K562 (cell line): ENCODE results near the gene STIL. TPM values are rescaled to one million over a fixed set of nuclear protein-coding genes. Genes with fewer than 3 reads are reported as not detected.

Experiments
- ATAC-seq: fragments of 200-7000 bp; cut with Tn5 transposase; 3 replicates; pipeline ENCODE4 v1.9.1; 2020; ENCODE audit warnings: moderate library complexity
- BruUV-seq: library from RNA; stranded (reverse); fragments of 400-500 nt; replicated peaks from 2 replicates; lab custom pipeline; 2021; lab: Mats Ljungman, UMichigan
- CTCF ChIA-PET: fragments of 300-600 bp; formaldehyde crosslinking; extraction: SDS; loops from one replicate; lab custom pipeline; 2021; ENCODE audit warnings: low intra/inter-chr PET ratio; lab: Yijun Ruan, JAX
- POLR2A ChIA-PET: fragments of 300-600, 350-650 bp; sonication (Branson Sonifier 250); formaldehyde crosslinking; extraction: SDS; loops from one replicate; lab custom pipeline; 2021; ENCODE audit warnings: antibody characterized with exemption, inconsistent platforms; lab: Yijun Ruan, JAX
- DNase-seq, 4 experiments: peaks; one replicate each; pipeline versions ENCODE4 v3.0.0 to v3.0.0-alpha.2; 2011 to 2018; ENCODE audit warnings: low spot score in 3 of 4, mixed read lengths in 3 of 4; ENCODE audit errors: extremely low read depth in 1 of 4
- FAIRE-seq: peaks from 2 replicates; lab custom pipeline; 2011; peaks lifted over from hg19 to GRCh38; lab: Jason Lieb, UNC
- H2AFZ ChIP-seq: 2 replicates; pipeline ENCODE4 v1.6.0; 2011; ENCODE audit warnings: low read depth, low read length, control low read depth, inconsistent platforms
- H3K27ac ChIP-seq: fragments of 200-600 bp; 3 replicates; pipeline ENCODE4 v1.8.0; 2011; ENCODE audit warnings: low read depth, mild to moderate bottlenecking, control low read depth, inconsistent platforms, low read length, moderate library complexity, mixed read lengths; ENCODE audit errors: extremely low read depth
- H3K27me3 ChIP-seq, 2 experiments: fragments of 300-600 bp in 1 of 2; 2 replicates in 1 of 2; 3 replicates in 1 of 2; pipeline versions ENCODE4 v1.6.0 to v1.8.0; 2011; ENCODE audit warnings: inconsistent platforms in 2 of 2, low read length in 2 of 2, mild to moderate bottlenecking in 1 of 2, mixed read lengths in 1 of 2, moderate library complexity in 1 of 2; ENCODE audit not compliant: control insufficient read depth in 2 of 2, insufficient read depth in 2 of 2
- H3K36me3 ChIP-seq: fragments of 300-600 bp; 3 replicates; pipeline ENCODE4 v1.8.0; 2011; ENCODE audit warnings: mild to moderate bottlenecking, low read length, inconsistent platforms; ENCODE audit not compliant: control insufficient read depth, insufficient read depth
- H3K4me1 ChIP-seq, 2 experiments: fragments of 200-600 bp in 1 of 2; replicated peaks in 1 of 2; 2 replicates in 1 of 2; 3 replicates in 1 of 2; pipeline versions ENCODE4 v1.5.1 to v1.8.0; 2011; ENCODE audit warnings: inconsistent platforms in 2 of 2, low read length in 2 of 2, mild to moderate bottlenecking in 1 of 2, mixed read lengths in 1 of 2, moderate library complexity in 1 of 2; ENCODE audit not compliant: control insufficient read depth in 2 of 2, insufficient read depth in 2 of 2
- H3K4me2 ChIP-seq: 2 replicates; pipeline ENCODE4 v1.6.1; 2011; ENCODE audit warnings: low read length, control low read depth, inconsistent platforms, mixed read lengths; ENCODE audit not compliant: insufficient read depth
- H3K4me3 ChIP-seq: fragments of 200-600 bp; sonication (generic), shearing (Covaris generic); 2 replicates; pipeline ENCODE4 v1.5.1; 2016; ENCODE audit warnings: control low read depth, inconsistent platforms
- H3K79me2 ChIP-seq: fragments of 200-600 bp; 3 replicates; pipeline ENCODE4 v1.8.0; 2011; ENCODE audit warnings: low read length, inconsistent platforms; ENCODE audit not compliant: control insufficient read depth, insufficient read depth
- H3K9ac ChIP-seq, 2 experiments: 2 replicates each; pipeline versions ENCODE4 v1.6.0 to v1.6.1; 2011; ENCODE audit warnings: low read depth in 2 of 2, low read length in 2 of 2, control low read depth in 1 of 2, inconsistent platforms in 1 of 2, mild to moderate bottlenecking in 1 of 2, mixed read lengths in 1 of 2; ENCODE audit not compliant: insufficient read depth in 1 of 2
- H3K9me1 ChIP-seq: one replicate; pipeline ENCODE4 v1.6.0; 2011; ENCODE audit warnings: inconsistent platforms, mild to moderate bottlenecking, low read length, moderate library complexity; ENCODE audit not compliant: control insufficient read depth, insufficient read depth
- H3K9me3 ChIP-seq: replicated peaks from 2 replicates; pipeline ENCODE4 v1.5.1; 2011; ENCODE audit warnings: low read depth, low read length, inconsistent platforms; ENCODE audit not compliant: control insufficient read depth, insufficient read depth
- H4K20me1 ChIP-seq: replicated peaks from 2 replicates; pipeline ENCODE4 v1.6.1; 2011; ENCODE audit warnings: low read length, inconsistent platforms, mixed read lengths; ENCODE audit not compliant: control insufficient read depth, insufficient read depth
- ATF7 ChIP-seq: fragments of 450-650 bp; IDR thresholded peaks from 2 replicates; pipeline ENCODE4 v1.7.1; 2014; ENCODE audit warnings: mild to moderate bottlenecking, moderate library complexity
- CHCHD3 ChIP-seq: fragments of 250-450 bp; sonication (Bioruptor Pico); IDR thresholded peaks from 2 replicates; pipeline ENCODE4 v2.1.2; 2022; ENCODE audit warnings: mild to moderate bottlenecking
- NFRKB ChIP-seq: fragments of 450-650 bp; IDR thresholded peaks from 2 replicates; pipeline ENCODE4 v1.6.1; 2016; ENCODE audit warnings: low read depth
- NR4A1 ChIP-seq, 2 experiments: fragments of 250-450 bp in 1 of 2; fragments of 450-650 bp in 1 of 2; sonication (Bioruptor Pico) in 1 of 2; IDR thresholded peaks; 2 replicates each; pipeline versions ENCODE4 v1.4.0 to v1.6.1; 2016 to 2020; ENCODE audit warnings: mild to moderate bottlenecking in 2 of 2, missing compliant biosample characterization in 1 of 2, missing genetic modification characterization in 1 of 2, moderate library complexity in 1 of 2
- PYGO2 ChIP-seq: fragments of 450-650 bp; IDR thresholded peaks from 2 replicates; pipeline ENCODE4 v1.6.1; 2016; ENCODE audit warnings: mild to moderate bottlenecking, missing genetic modification characterization, moderate library complexity, missing compliant biosample characterization
- RAD51 ChIP-seq: fragments of 450-650 bp; IDR thresholded peaks from 2 replicates; pipeline ENCODE4 v1.7.1; 2016; ENCODE audit warnings: low read depth, mild to moderate bottlenecking, borderline replicate concordance
- U2AF1 ChIP-seq: fragments of 200-400 bp; formaldehyde crosslinking; optimal IDR thresholded peaks from 2 replicates; pipeline ENCODE3; 2017; ENCODE audit warnings: mild to moderate bottlenecking, low read depth, low read length, moderate library complexity
- ZNF707 ChIP-seq: fragments of 250-450 bp; sonication (Bioruptor Pico); conservative IDR thresholded peaks from 2 replicates; pipeline ENCODE4 v1.8.0; 2022; ENCODE audit warnings: inconsistent platforms, mild to moderate bottlenecking, moderate library complexity
- WGBS: fragments of 100-300 bp; shearing (Covaris generic); methylation state at CpG from one replicate; pipeline ENCODE4 v1.1.6; 2016; ENCODE audit warnings: low coverage, mixed read lengths; ENCODE audit not compliant: insufficient coverage; ENCODE audit errors: missing lambda C conversion rate; 5-methylcytosine and 5-hydroxymethylcytosine counted together
- in situ Hi-C: fragments of 300-500 bp; cut with MboI; formaldehyde crosslinking; loops from 4 replicates; pipeline ENCODE4 v1.15.0; 2018; ENCODE audit warnings: inconsistent platforms, mixed read lengths
- intact Hi-C: fragments of 100-400 bp; cut with micrococcal nuclease; formaldehyde crosslinking; loops from 2 replicates; pipeline ENCODE4 v1.14.2; 2022
- polyA plus RNA-seq, 8 experiments: library from polyadenylated mRNA; depleted of rRNA in 4 of 8; stranded (reverse) in 5 of 8; unstranded in 3 of 8; fragments of >200 nt; fragmentation: Nextera tagmentation in 2 of 8; fragmentation: Illumina TruSeq in 1 of 8; extraction: Ambion mirVana in 2 of 8; extraction: Trizol in 1 of 8; gene quantifications; 2 replicates each; pipeline versions ENCODE4 v1.2.1 to v1.2.3, GENCODE V29; 2011 to 2014; ENCODE audit warnings: inconsistent platforms in 1 of 8, missing spikeins in 1 of 8
- total RNA-seq, 7 experiments: library from RNA; depleted of rRNA in 6 of 7; stranded (reverse); fragments of >200 nt in 6 of 7; fragmentation: Illumina TruSeq in 2 of 7; extraction: Trizol in 2 of 7; gene quantifications; 2 replicates each; pipeline versions ENCODE4 v1.2.1 to v1.2.3, GENCODE V29; 2011 to 2021; ENCODE audit warnings: low replicate concordance in 1 of 7
- TF ChIP-seq, protein P1 (sequence below), 2 experiments: fragments of 450-650 bp; IDR thresholded peaks; 2 replicates each; pipeline ENCODE4 v1.6.1; 2018; ENCODE audit warnings: mild to moderate bottlenecking in 2 of 2, low read depth in 1 of 2; ENCODE audit not compliant: partially characterized antibody in 2 of 2
- TF ChIP-seq, protein P2 (sequence below), 2 experiments: fragments of 450-650 bp in 1 of 2; sonication (generic) in 1 of 2; formaldehyde crosslinking in 1 of 2; IDR thresholded peaks in 1 of 2; conservative IDR thresholded peaks in 1 of 2; 2 replicates each; pipeline versions ENCODE4 v1.6.1 to v1.8.1; 2016 to 2023; ENCODE audit warnings: mild to moderate bottlenecking in 2 of 2, moderate library complexity in 2 of 2, inconsistent platforms in 1 of 2, missing genetic modification reagents in 1 of 2
- TF ChIP-seq, protein P3 (sequence below): fragments of 450-650 bp; IDR thresholded peaks from 2 replicates; pipeline ENCODE4 v1.6.1; 2017; ENCODE audit warnings: mild to moderate bottlenecking, moderate library complexity

Gene STIL
- total and polyA plus RNA-seq, 9 of the 15 experiments (the other 6 are each of a cell fraction or from before 2014, with no cell fraction given), result 10.5 to 77.4 (median 39.6) TPM

DNA sequence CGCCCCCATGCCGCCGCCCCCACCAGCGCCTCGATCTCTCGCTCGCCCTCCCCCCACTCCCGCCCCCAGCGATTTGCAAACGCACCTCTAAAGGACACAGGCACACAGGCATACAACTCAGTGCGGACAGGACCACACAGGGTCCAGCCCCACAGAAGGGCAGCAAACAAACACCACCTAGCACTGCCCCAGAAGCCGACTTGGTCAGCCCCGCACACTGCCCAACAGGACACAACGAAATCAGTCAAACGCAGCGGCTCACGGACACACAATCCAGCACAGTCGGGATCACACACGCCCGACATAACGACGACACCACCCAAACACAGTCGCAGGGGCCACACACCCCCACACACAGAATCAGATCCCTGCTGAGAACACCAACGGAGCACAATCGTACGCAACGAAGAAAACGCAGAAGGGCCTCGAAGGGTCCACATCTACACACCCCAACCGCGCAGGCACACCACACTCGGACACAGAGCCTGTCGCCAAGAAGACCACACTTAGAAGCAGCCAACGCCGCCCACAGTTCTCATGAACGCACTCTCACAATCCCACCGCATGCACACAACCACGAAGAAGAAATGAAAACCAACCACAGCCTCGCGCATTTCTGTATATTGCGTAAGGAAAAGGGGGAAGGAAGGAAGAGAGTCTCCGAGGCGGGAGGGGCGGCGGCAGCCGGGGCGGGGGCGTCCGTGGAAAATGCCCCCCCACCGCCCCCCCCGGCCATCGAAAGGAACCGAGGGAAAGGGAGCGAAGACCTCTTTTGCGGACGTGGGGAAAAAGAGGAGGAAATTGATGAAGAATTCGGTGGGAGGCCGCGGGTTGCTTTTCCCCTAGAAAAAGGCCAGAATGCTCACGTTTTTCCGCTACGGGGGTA lies 82.4 kb downstream of the STIL start:
- BruUV-seq, result TSS peak; percentile 70
- Histone ChIP-seq H4K20me1 (no peaks in the 10 kb centered on the region; the same call in 1 of the 2 replicates), H3K4me3 (peak overlapping the region; percentile 62), H3K79me2 (peaks cover 54% of the 10 kb centered on the region), H3K9me3 (no peaks in the 10 kb centered on the region), H3K4me2 (peak overlapping the region; percentile 93), H3K9me1 (peaks cover 5% of the 10 kb centered on the region), H3K9ac (peak overlapping the region; percentile 99 to 100), H3K27me3 (no peaks in the 10 kb centered on the region), H3K4me1 (peaks cover 34 to 35% of the 10 kb centered on the region in 2 experiments), H3K27ac (peak overlapping the region; percentile 97), H3K36me3 (peaks cover 16% of the 10 kb centered on the region), H2AFZ (peak overlapping the region; percentile 56)
- CTCF ChIA-PET, result no interaction called here
- 3% methylated on average over 33 of the region's 62 CpGs for WGBS
- POLR2A ChIA-PET, result interaction anchor here (1.0 to 4.9 kb wide), 5 partner anchors 11 to 83 kb away, joined by 4 to 41 read pairs (median 8); partner anchors contain the start of gene STIL
- peak; percentile 76 to 89 (median 83) for DNase-seq
- peak; percentile 48 for ATAC-seq
- FAIRE-seq, result peak; percentile 67
- in situ Hi-C loops, result no loop called here
- intact Hi-C loops, result loop anchor here (5.0 kb wide), 1 partner anchor 101 kb away; the partner anchor contains the start of gene CMPK1
- TF ChIP-seq NR4A1 (CRISPR knock-in tag; IDR thresholded peaks at IDR 0.05) (no peak), NR4A1 (tag; IDR thresholded peaks at IDR 0.05) (no peak), RAD51 (peak; percentile 32; the same call in 1 of the 2 replicates), PYGO2 (tag) (no peak), ZNF707 (CRISPR knock-in tag) (no peak), CHCHD3 (CRISPR knock-in tag) (no peak), ATF7 (peak; percentile 56), U2AF1 (no peak), NFRKB (peak; percentile 99)
- TF ChIP-seq, protein P1, sequence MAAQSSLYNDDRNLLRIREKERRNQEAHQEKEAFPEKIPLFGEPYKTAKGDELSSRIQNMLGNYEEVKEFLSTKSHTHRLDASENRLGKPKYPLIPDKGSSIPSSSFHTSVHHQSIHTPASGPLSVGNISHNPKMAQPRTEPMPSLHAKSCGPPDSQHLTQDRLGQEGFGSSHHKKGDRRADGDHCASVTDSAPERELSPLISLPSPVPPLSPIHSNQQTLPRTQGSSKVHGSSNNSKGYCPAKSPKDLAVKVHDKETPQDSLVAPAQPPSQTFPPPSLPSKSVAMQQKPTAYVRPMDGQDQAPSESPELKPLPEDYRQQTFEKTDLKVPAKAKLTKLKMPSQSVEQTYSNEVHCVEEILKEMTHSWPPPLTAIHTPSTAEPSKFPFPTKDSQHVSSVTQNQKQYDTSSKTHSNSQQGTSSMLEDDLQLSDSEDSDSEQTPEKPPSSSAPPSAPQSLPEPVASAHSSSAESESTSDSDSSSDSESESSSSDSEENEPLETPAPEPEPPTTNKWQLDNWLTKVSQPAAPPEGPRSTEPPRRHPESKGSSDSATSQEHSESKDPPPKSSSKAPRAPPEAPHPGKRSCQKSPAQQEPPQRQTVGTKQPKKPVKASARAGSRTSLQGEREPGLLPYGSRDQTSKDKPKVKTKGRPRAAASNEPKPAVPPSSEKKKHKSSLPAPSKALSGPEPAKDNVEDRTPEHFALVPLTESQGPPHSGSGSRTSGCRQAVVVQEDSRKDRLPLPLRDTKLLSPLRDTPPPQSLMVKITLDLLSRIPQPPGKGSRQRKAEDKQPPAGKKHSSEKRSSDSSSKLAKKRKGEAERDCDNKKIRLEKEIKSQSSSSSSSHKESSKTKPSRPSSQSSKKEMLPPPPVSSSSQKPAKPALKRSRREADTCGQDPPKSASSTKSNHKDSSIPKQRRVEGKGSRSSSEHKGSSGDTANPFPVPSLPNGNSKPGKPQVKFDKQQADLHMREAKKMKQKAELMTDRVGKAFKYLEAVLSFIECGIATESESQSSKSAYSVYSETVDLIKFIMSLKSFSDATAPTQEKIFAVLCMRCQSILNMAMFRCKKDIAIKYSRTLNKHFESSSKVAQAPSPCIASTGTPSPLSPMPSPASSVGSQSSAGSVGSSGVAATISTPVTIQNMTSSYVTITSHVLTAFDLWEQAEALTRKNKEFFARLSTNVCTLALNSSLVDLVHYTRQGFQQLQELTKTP (IDR thresholded peaks at IDR 0.05; ENCODE audit: low read depth in 1 of 2, partially characterized antibody in 2 of 2), result peak; percentile 86 to 97
- TF ChIP-seq, protein P2, sequence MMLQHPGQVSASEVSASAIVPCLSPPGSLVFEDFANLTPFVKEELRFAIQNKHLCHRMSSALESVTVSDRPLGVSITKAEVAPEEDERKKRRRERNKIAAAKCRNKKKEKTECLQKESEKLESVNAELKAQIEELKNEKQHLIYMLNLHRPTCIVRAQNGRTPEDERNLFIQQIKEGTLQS (IDR thresholded peaks at IDR 0.05), result peak; percentile 75
- TF ChIP-seq, protein P2 (CRISPR knock-in tag; conservative IDR thresholded peaks at IDR 0.05), result 0 out of 2 replicates have a peak, but pooled peaks have one; percentile 34
- TF ChIP-seq, protein P3, sequence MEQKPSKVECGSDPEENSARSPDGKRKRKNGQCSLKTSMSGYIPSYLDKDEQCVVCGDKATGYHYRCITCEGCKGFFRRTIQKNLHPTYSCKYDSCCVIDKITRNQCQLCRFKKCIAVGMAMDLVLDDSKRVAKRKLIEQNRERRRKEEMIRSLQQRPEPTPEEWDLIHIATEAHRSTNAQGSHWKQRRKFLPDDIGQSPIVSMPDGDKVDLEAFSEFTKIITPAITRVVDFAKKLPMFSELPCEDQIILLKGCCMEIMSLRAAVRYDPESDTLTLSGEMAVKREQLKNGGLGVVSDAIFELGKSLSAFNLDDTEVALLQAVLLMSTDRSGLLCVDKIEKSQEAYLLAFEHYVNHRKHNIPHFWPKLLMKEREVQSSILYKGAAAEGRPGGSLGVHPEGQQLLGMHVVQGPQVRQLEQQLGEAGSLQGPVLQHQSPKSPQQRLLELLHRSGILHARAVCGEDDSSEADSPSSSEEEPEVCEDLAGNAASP, result no peak
